ENCODE results near the gene SLAMF8.

- TF ChIP-seq POLR2A (IDR thresholded peaks at IDR 0.05; ENCODE audit: low read length): no peak
- TF ChIP-seq GATA1 (IDR thresholded peaks at IDR 0.05; ENCODE audit: low read depth, low read length): no peak
These were observed 16.8 kb downstream of the SLAMF8 start for GRCh38 chr1:159843459-159843858.

Data from erythroblast (primary cell).